PFSK-1 (cell line): Measurements from ENCODE around the gene KLF12.

Source experiments
- POLR2AphosphoS5 ChIP-seq: IDR thresholded peaks from 2 replicates; pipeline ENCODE4 v1.6.1; 2012; ENCODE audit warnings: low read depth, mild to moderate bottlenecking, control low read depth, low read length, moderate library complexity
- TAF1 ChIP-seq: IDR thresholded peaks from 2 replicates; pipeline ENCODE4 v1.6.1; 2012; ENCODE audit warnings: low read length, control low read depth, borderline replicate concordance; ENCODE audit not compliant: insufficient read depth
- TF ChIP-seq, protein P1 (sequence below), 2 experiments: IDR thresholded peaks; 2 replicates each; pipeline versions ENCODE4 v1.6.1 to v1.8.0; 2011 to 2012; ENCODE audit warnings: low read depth in 2 of 2, low read length in 2 of 2, control low read depth in 1 of 2, inconsistent platforms in 1 of 2, mild to moderate bottlenecking in 1 of 2, moderate library complexity in 1 of 2; ENCODE audit not compliant: insufficient read depth in 1 of 2

DNA sequence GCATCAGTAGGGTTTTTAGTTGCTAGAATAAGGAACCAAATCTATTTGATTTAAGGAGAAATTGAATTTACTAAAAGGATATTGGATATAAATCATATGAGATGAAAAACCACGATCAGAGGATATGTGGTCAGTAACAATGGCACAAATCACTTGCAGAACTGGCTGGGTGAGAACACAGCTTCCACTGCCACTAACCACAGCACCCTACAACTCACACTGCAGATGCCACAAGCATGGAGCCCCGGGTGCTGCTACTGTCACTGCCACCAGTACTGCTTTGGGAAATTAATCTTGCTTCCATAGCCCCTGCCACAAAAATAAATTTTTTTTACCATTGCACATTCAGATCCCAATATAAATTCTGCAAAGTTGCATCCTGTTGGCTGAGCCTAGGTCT, 40.6 kb upstream of the KLF12 start:
- TF ChIP-seq TAF1, result no peak
- TF ChIP-seq POLR2AphosphoS5, result no peak
- TF ChIP-seq, protein P1, sequence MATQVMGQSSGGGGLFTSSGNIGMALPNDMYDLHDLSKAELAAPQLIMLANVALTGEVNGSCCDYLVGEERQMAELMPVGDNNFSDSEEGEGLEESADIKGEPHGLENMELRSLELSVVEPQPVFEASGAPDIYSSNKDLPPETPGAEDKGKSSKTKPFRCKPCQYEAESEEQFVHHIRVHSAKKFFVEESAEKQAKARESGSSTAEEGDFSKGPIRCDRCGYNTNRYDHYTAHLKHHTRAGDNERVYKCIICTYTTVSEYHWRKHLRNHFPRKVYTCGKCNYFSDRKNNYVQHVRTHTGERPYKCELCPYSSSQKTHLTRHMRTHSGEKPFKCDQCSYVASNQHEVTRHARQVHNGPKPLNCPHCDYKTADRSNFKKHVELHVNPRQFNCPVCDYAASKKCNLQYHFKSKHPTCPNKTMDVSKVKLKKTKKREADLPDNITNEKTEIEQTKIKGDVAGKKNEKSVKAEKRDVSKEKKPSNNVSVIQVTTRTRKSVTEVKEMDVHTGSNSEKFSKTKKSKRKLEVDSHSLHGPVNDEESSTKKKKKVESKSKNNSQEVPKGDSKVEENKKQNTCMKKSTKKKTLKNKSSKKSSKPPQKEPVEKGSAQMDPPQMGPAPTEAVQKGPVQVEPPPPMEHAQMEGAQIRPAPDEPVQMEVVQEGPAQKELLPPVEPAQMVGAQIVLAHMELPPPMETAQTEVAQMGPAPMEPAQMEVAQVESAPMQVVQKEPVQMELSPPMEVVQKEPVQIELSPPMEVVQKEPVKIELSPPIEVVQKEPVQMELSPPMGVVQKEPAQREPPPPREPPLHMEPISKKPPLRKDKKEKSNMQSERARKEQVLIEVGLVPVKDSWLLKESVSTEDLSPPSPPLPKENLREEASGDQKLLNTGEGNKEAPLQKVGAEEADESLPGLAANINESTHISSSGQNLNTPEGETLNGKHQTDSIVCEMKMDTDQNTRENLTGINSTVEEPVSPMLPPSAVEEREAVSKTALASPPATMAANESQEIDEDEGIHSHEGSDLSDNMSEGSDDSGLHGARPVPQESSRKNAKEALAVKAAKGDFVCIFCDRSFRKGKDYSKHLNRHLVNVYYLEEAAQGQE (IDR thresholded peaks at IDR 0.05; ENCODE audit: insufficient read depth in 1 of 2, low read depth in 2 of 2, low read length in 2 of 2), result no peak
